Measurements from ENCODE around the gene KRTAP3-1. TPM values are rescaled to one million over a fixed set of nuclear protein-coding genes. Genes with fewer than 3 reads are reported as not detected.

The KRTAP3-1 gene
- total RNA-seq, 1 experiment from 2014 or later = not detected

GRCh38 chr17:40975516-40975915, 33.4 kb downstream of the KRTAP3-1 start:
- H2BK15ac ChIP-seq (ENCODE audit: low read depth, low read length) = no peak overlapping the region
- H2AFZ ChIP-seq (ENCODE audit: low read length) = no peak overlapping the region
- no peak overlapping the region for H4K5ac ChIP-seq (ENCODE audit: insufficient read length, low read depth, low read length)
- H2BK5ac ChIP-seq (ENCODE audit: insufficient read length, low read length) = no peak overlapping the region
- no peak overlapping the region for H2BK20ac ChIP-seq (ENCODE audit: low read depth, low read length, poor library complexity, severe bottlenecking)
- peaks cover 5 to 9% of the 10 kb centered on the region in 2 experiments for H3K4me1 Mint-ChIP-seq
- no peak overlapping the region for H4K8ac ChIP-seq (replicated peaks; ENCODE audit: insufficient read length, low read depth, low read length)
- H3K9ac ChIP-seq (ENCODE audit: extremely low read depth, insufficient read length, low read length) = no peak overlapping the region
- H3K27ac Mint-ChIP-seq = no peak overlapping the region
- DNase-seq = no peak
- no peak overlapping the region for H3K56ac ChIP-seq (ENCODE audit: insufficient read length, low read depth, low read length)
- no peak overlapping the region for H2AK5ac ChIP-seq (ENCODE audit: insufficient read length, low read length)
- H3K27me3 Mint-ChIP-seq (ENCODE audit: low read depth) = no peaks in the 10 kb centered on the region; the same call in 1 of the 2 replicates
- no peak overlapping the region for H4K91ac ChIP-seq (ENCODE audit: insufficient read length, low read depth, low read length)
- no peaks in the 10 kb centered on the region for H3K79me1 ChIP-seq (ENCODE audit: insufficient read depth, low read depth, low read length, poor library complexity, severe bottlenecking)
- TF ChIP-seq CTCF (conservative IDR thresholded peaks at IDR 0.05) = no peak
- H3T11ph ChIP-seq (ENCODE audit: low read length) = no peak overlapping the region
- H3K27ac ChIP-seq (ENCODE audit: insufficient read length, low read depth, low read length) = no peak overlapping the region
- no peaks in the 10 kb centered on the region for H3K23me2 ChIP-seq (ENCODE audit: insufficient read length, low read depth, low read length, poor library complexity, severe bottlenecking)
- H3K4ac ChIP-seq (ENCODE audit: low read depth, low read length) = no peak overlapping the region
- no peaks in the 10 kb centered on the region for H4K20me1 ChIP-seq (ENCODE audit: control insufficient read depth, insufficient read depth, insufficient read length)
- no peaks in the 10 kb centered on the region for H3K27me3 ChIP-seq (ENCODE audit: insufficient read depth, low read length)
- H3K79me2 ChIP-seq (ENCODE audit: insufficient read depth, low read length) = no peaks in the 10 kb centered on the region
- no peak overlapping the region for H3K4me3 Mint-ChIP-seq
- H3K23ac ChIP-seq (ENCODE audit: insufficient read length, low read depth, low read length) = no peak overlapping the region
- peaks cover 0 to 2% of the 10 kb centered on the region in 2 experiments; a peak in 1 of 5 replicates for H3K9me3 Mint-ChIP-seq
- H2BK12ac ChIP-seq (ENCODE audit: insufficient read length, low read depth, low read length) = no peak overlapping the region
- no peak overlapping the region for H3K4me2 ChIP-seq (ENCODE audit: insufficient read depth, insufficient read length, low read length)
- H3K9me3 ChIP-seq (ENCODE audit: control insufficient read depth, low read depth, low read length) = no peaks in the 10 kb centered on the region
- 0 out of 7 replicates have a peak, but pooled peaks cover 0 to 3% (median 0%) of the 10 kb centered on the region in 3 experiments for H3K36me3 Mint-ChIP-seq (ENCODE audit: insufficient read depth in 1 of 3, low read depth in 3 of 3)
- no peak overlapping the region for H2BK120ac ChIP-seq (ENCODE audit: low read depth, low read length, poor library complexity, severe bottlenecking)
- no peak overlapping the region for H3K14ac ChIP-seq (ENCODE audit: insufficient read depth, low read length)
- H3K18ac ChIP-seq (ENCODE audit: insufficient read length, low read depth, low read length) = no peak overlapping the region
- H3K4me1 ChIP-seq (ENCODE audit: insufficient read depth, low read length) = no peaks in the 10 kb centered on the region; the same call in 1 of the 2 replicates

Data from H9 (cell line).